GM19463 (cell line): Measurements from ENCODE around the gene CEP95.
"Not testable (repeated sequence)": the region's sequence is repeated elsewhere in the genome, so short reads cannot be mapped to it uniquely, and the experiment has no call there.

Experiments
- ATAC-seq: cut with Tn5 transposase; IDR thresholded peaks from one replicate; pipeline ENCODE4 v1.9.1; 2021; ENCODE audit warnings: mild to moderate bottlenecking, moderate library complexity; ENCODE audit not compliant: unreplicated experiment

Gene CEP95, protein sequence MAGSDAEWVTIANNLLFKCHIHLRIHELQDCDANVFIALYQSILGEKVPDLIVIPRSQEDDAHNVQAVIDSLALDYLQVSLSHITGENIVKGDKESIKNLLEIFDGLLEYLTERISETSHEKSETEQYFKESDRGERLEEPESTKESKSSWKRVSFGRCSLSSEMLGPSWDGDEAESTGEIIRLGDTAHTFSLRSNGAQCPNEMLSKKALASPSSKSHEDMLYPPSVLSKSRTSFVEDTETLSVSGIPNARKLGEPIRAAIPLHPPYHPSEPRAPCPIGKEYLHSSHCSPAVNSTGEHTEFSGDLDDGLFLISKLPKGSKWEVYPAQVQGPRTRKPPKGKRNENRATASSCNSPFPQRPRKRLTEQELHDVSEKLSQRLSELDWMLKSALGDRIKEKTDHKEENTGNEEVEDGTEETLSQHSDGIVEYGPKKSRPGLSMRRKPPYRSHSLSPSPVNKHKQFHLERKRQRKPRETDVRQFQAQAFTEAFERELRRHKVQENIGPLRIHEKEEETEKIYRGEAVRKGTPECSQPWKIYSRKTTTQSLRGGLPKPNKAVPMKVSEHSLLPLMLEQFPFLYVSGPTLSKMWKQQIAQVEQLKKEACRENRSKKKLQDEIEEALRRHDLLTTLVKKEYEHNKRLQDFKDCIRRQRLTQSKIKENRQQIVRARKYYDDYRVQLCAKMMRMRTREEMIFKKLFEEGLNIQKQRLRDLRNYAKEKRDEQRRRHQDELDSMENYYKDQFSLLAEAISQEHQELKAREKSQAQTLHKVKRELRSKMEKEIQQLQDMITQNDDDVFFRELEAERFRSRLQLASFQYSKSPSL

DNA sequence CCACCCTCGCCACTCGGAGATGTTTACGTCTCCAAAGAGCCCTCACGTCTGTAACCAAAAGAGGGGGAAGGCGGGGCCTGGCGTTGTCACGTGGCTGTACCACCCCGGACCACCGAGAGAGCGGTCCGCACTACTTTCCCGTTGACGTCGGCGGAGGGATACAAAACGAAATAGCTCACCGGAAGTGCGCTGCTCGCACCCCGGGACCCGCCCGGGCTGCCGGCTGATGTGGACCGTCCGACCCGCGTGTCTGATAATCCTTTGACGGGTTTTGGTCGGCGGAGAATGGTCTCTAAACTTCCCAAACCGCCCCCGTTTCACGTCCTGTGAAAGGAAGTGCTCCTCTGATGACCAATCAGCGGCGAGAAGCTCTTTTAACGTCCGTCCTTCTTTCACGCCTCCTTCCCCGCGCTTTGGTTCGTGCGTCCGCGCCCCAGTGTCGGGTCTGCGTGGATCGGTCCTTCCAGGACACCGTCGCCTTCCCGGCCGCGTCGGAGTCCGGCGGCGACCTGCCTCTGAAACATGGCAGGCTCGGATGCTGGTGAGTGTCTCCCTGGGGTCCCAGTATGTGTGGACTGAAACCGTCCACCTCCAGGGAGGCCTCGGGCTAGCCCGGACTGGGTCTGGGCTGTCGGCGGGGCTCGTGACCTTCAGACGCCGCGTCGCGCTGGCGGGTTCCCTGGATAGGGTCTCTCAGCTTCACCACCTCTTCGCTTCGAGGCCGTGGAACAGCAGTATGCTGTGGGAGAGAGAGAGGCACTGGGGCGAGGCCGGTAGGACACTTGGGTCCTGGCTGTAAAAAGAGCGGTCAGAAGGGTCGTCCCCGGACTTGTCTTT lies at the start of gene CEP95:
Gene CEP95 (plus strand): TSS at position 402 of the 837 bp plus-strand sequence. CDS start 121 bp downstream, at position 523.
- ATAC-seq, result peak; percentile 57

DNA sequence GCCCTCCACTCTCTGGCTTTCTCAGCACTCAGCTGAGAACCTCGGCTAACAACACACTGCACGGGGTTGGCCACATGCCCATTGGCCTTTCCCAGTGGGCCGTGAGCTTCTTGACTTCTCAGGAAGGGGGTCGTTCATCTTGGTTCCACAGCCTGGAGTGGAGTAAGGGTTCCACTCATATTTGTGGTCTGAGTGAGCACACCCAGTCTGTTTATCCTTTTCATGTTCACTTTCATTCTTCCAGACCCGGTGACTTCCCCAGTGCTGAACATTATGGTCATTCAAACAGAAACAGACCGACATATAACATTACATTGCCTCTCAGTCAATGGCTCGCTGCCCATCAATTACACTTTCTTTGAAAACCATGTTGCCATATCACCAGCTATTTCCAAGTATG lies 49.6 kb upstream of the CEP95 start:
- ATAC-seq, result no peak

DNA sequence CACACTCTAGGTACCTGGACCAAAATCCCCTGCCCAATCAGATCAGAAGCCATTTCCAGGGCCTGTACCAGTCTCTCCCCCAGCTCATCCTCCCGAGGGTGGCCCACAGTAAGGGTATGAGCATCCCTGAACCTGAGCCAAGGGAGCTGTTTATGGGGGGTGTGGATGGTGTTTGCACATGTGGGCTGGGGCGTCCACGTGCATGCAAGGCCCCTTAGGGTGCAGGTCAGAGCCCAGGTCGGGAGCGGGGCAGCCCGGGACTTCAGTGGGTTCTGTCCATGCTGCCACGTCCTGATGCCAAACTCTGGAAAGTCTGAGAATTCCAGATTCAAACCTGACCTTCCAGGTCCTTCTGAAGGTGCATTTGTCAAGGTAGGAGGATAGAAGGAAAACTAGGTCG lies 48.0 kb upstream of the CEP95 start:
- no peak for ATAC-seq

DNA sequence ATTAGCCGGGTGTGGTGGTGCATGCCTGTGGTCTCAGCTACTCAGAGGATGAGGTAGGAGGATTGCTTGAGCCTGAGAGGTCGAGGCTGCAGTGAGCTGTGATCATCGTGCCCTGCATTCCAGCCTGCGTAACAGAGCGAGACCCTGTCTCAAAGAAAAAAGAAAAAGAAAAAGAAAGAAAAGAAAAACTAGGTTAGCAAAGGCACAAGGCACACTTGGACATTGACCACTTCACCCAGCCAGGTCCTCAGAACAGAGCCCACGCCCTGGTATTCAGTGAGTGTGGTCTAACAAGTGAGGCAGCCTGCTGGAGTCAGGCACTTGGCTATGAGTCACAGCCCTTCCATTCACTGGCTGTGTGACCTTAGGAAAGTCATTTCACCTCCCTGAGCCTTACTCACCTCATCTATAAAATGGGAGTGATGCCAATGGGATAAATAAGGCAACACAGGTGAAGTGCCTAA lies 47.5 kb upstream of the CEP95 start:
- no peak for ATAC-seq

DNA sequence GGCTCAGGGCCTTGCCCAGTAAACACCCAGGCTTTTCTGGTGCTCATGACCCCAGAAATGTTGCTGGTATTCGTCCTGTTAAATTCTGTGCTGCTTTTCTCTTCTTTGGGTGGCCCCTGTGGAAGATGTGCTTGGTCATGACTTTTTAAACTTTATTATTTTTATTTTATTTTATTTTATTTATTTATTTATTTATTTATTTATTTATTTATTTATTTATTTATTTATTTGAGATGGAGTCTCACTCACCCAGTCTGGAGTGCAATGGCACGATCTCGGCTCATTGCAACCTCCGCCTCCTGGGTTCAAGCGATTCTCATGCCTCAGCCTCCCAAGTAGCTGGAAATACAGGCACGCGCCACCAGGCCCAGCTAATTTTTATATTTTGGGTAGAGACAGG lies 47.0 kb upstream of the CEP95 start:
- not testable (repeated sequence) for ATAC-seq

DNA sequence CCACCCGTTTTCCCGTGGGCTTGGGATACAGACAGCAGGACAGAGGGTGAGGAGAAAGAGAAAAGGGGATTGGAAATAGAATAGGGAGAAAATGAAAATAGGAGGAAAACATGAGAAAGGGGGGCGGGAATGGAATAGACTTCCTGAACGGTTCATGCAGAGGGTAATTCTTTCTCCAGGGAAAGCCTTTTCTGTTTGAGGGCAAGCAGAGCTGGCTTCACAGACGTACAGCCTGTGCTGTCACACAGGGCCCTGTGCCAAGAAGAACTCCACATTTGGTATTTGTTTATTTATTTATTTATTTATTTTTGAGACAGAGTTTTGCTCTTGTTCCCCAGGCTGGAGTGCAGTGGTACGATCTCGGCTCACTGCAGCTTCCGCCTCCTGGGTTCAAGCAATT lies 45.8 kb upstream of the CEP95 start:
- ATAC-seq, result no peak

DNA sequence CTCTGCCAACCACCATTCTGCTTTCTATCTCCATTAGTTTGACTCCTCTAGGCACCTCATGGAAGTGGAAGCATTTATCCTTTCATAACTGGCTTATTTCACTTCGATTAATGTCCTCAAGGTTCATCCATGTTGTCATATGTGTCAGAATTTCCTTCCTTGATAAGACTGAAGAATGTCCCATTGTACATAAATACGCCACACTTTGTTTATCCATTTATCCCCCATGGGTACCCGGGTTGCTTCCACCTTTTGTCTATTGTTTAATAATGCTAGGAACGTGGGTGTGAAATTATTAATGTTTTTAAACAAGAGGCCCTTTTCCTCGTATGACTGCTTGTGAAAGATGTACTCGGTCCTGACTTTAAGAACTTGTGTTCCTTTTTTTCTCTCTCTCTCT lies 45.0 kb upstream of the CEP95 start:
- ATAC-seq, result no peak

DNA sequence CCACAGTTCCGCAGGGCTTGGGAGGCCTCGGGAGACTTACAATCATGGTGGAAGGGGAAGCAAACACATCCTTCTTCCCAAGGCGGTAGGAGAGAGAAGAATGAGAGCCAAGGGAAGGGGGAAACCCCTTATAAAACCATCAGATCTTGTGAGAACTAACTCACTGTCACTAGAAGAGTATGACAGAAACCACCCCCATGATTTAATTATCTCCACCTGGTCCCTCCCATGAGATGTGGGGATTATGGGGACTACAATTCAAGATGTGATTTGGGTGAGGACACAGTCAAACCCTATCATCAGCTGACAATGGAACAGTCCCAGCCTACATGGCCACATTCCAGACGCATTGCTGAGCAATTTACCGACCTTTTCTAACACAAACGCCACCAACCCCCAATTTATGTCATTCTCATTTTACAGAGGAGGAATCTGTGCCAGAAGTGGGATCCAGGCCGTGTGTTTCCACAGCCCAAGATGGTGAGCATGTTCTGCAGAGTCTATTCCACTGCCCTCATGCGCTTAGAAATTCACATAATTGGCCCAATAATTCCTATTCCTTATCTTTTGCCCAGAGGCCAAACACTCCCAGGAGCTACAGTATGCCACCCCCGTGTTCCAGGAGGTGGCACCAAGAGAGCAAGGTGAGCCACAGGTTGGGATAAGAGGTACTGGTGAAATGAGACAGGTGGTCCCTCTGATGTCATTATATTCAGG lies 40.6 kb upstream of the CEP95 start:
- ATAC-seq, result no peak

DNA sequence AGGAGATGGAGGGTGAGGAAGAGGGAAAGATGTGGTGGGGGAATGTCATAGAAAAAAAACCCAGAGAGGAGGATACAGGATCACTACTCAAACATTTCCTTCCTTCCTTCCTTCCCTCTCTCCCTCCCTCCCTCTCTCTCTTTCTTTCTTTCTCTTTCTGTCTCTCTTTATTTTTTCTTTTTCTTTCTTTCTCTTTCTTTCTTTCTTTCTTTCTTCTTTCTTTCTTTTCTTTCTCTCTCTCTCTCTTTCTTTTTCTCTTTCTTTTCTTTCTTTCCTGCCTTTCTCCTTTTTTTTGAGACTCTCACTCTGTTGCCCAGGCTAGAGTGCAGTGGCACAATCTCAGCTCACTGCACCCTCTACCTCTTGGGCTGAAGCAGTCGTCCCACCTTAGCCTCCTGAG lies 39.9 kb upstream of the CEP95 start:
- not testable (repeated sequence) for ATAC-seq

DNA sequence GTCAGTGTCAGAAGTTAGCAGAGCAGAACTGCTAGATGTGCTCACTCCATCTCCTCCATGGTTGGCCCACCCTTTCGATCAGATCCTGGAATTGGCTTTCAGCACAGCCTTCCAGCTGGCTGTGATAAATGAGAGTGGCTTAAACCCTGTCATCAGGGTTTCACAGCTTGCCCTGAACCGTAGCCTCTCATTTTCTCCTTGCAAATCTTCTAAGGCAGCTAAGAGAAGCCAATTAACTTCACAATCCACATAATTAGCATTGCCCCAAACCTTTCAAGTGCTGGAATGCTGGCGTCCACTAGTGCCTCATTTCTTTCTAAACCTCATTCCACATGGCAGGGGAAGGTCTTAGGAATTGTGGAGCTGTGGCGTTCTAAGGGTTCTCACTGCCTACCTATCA lies 36.2 kb upstream of the CEP95 start:
- ATAC-seq, result no peak

DNA sequence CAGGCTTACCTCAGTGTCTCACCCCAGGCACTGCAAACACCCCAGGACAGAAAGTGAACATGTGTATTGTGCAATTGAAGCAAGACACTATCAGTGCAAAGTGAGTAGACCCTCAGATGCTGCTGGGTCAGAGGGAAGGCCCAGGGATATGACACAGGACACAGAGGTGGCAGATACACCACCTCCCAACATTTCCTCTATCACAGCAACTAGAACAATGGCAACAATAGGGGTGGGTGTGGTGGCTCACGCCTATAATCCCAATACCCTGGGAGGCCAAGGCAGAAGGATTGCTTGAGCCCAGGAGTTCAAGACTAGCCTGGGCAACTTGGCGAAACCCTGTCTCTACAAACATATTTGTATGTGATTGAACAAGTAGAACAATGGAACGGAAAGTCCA lies 35.3 kb upstream of the CEP95 start:
- ATAC-seq, result no peak

DNA sequence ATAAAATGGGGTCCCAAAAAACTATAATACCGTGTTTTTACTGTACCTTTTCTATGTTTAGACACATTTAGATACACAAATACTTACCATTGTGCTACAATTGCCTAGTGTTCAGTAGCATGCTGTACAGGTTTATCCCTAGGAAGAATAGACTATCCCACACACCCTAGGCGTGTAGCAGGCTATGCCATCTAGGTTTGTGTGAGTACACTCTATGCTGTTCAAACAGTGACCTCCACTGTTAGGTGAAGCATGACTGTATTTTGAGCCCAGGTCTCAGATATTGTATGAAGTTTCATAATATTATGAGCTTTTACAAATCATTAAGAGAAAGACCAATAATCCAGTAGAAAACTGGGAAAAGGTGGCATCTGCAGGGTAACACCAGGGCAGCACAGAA lies 34.2 kb upstream of the CEP95 start:
- no peak for ATAC-seq

DNA sequence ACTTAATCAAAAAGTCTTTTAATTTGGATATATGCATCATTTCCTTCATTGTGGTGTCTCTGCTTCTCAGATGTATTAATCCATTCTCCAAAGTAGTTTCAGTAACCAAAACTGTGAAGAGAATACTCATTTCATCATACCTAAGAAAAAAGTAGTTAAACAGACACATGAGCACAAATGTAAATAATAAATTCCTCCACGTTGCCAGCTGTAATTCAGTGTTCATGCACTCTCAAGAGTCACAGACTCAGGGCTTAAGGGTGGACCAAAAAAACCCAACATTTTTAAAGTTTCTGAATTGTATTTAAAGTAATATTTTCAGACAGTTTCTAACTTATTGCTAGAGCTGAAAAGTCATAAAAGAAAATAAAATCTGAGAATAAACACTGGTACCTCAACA lies 28.9 kb upstream of the CEP95 start:
- no peak for ATAC-seq

DNA sequence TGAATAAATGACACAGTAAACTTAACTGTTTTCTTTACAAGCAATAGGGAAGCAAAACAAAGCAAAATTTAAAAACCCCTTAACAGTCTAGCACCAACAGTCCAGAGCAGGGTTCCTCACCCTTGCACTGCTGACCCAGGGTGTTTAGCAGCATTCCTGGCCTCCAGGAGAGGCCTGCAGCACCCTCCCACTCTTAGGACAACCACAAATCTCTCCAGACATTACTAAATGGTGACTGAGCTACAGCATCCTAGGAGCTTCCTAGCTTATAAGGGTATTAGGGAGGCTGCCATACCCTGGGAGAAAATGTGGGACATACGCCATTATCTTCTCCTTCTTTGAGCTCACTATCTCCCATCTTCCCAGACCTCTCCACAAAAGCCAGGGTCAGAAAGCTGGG lies 25.8 kb upstream of the CEP95 start:
- ATAC-seq, result no peak

DNA sequence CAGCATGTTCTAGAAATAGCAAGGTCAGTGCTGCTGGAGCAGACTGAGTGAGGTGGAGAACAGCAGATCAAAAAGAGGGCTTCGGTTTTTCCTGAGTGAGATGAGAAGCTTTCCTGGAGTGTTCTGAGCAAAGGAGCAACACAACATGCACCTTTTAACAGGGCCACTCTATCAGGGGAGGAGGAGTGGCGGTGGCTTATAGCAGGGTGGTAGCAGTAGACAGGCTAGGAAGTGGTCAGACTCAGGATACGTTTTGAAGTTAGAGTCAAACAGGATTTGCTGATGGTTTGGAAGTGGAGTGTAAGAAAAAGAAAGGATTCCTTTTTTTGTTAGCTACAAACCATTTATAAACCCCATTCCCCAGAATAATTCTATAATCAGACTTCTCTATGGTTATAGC lies 22.4 kb upstream of the CEP95 start:
- no peak for ATAC-seq

DNA sequence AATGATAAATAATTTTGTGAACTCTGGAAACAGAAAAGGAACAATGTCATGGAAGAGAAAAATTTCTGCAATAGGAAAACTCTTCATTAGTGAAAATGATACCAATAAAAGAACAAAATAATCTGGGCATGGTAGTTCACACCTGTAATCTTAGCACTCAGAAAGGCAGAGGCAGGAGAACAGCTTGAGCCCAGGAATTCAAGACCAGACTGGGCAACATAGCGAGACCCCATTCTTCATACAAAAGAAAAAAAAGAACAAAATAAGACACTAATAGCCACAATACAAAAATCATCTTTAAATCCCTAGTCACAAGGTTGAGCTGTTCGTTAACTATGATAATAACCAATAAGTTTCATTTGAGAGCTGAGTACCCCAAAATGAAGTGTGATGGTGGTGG lies 18.5 kb upstream of the CEP95 start:
- ATAC-seq, result no peak

DNA sequence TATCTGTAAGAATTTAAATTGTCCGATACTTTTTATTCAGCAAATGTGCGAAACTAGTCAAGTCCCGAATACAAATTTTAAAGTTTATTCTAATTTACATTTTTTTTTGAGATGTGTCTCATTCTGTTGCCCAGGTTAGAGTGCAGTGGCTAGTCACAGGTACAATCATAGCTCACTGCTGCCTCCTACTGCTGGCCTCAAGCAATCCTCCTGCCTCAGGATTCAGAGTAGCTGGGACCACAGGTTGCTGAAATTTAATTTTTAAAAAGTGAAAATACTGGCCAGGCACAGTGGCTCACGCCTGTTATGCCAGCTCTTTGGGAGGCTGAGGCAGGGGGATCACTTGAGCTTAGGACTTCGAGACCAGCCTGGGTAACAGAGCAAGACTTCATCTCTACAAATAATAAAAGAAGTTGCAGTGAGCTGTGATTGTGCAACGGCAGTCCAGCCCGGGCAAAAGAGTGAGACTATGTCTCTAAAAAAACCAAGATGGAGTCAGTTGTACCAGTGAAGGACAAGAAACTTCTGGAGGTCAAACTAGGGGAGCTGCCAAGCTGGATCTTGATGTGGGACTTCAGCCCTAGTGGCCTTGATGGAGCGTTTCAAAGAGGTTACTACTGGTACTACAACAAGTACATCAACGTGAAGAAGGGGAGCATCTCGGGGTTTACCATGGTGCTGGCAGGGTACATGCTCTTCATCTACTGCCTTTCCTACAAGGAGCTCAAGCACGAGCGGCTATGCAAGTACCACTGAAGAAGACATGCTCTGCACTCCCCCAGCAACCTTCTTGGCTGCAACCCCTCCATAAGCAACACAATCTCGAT lies 15.5 kb upstream of the CEP95 start:
- ATAC-seq, result no peak

DNA sequence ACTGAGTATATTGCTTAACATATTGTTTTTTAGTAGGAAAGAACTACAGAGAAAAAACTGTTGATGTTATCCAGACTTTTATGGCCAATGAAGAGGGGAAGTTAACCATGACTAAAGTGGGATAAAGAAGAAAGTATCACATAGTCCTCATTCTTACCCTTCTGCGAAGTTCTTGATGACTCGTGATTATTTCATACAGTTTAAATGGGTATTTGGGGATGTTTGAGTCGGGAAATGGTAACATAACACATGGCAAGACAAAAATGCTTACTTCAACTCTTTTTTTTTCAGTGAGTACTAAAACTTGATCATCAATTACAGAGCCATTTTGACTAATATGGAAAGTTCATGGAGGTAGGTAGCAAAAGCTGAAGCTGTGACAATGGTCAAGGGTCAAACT lies 14.8 kb upstream of the CEP95 start:
- ATAC-seq, result no peak

DNA sequence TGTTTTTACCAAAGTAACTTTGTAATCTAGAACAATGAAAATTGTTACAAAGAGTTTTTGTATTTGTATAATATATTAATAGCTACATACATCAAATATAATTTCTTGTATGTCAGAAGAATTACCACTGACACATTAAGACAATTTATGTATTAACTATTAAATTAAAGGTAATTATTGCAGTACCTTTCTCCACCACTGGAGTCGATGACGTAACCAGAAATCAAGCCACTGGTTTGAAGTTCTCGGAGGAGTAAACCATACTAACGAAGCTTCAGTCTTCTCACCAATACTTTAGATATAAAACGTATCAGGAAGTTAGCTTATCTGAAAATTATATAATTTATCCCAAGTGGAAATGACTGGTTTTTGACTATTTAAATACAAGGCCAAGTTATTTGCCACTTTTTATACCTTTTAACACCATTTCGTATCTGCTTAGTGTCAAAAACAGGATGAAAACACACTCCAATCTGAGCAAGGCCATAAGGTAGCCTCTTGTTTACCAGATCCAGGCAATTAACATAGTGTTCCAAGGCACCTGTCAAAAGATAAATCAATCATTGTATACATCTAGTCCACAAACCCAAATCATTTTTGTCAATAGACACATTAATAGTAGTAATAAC lies 14.2 kb upstream of the CEP95 start:
- ATAC-seq, result no peak
